GM23338 (cell line): ENCODE measurements around the gene SKOR1. TPM values are rescaled to one million over a fixed set of nuclear protein-coding genes. Genes with fewer than 3 reads are reported as not detected.

Experiments used
- ATAC-seq: fragments of 200-7000 bp; cut with Tn5 transposase; 3 replicates; pipeline ENCODE4 v1.9.1; 2020
- DNase-seq: peaks from one replicate; pipeline ENCODE4 v3.0.0-alpha.2; 2015; ENCODE audit warnings: low spot score
- H2AFZ ChIP-seq: fragments of 200-600 bp; sonication (generic); 2 replicates; pipeline ENCODE4 v1.8.0; 2016; ENCODE audit warnings: antibody characterized with exemption, mild to moderate bottlenecking, moderate library complexity
- H3F3A ChIP-seq: fragments of 200-600 bp; sonication (generic); replicated peaks from 2 replicates; pipeline ENCODE4 v1.8.0; 2017; ENCODE audit warnings: antibody characterized with exemption, mixed run types, low read depth
- H3K27ac ChIP-seq: fragments of 200-600 bp; sonication (generic); 2 replicates; pipeline ENCODE4 v1.6.1; 2016; ENCODE audit warnings: low read depth
- H3K27me3 ChIP-seq: fragments of 200-600 bp; sonication (generic); 2 replicates; pipeline ENCODE4 v1.8.0; 2016; ENCODE audit warnings: mild to moderate bottlenecking, mixed run types, moderate library complexity; ENCODE audit not compliant: insufficient read depth
- H3K36me3 ChIP-seq: fragments of 200-600 bp; sonication (generic); 2 replicates; pipeline ENCODE4 v1.8.0; 2016; ENCODE audit warnings: mild to moderate bottlenecking; ENCODE audit not compliant: insufficient read depth
- H3K4me1 ChIP-seq: fragments of 200-600 bp; sonication (generic); 2 replicates; pipeline ENCODE4 v1.8.0; 2016; ENCODE audit warnings: mild to moderate bottlenecking, moderate library complexity; ENCODE audit not compliant: insufficient read depth
- H3K4me2 ChIP-seq: fragments of 200-600 bp; sonication (generic); 2 replicates; pipeline ENCODE4 v1.7.1; 2017; ENCODE audit warnings: mixed run types
- H3K4me3 ChIP-seq: fragments of 200-600 bp; sonication (generic); 2 replicates; pipeline ENCODE4 v1.6.1; 2016; ENCODE audit warnings: mixed run types
- H3K79me2 ChIP-seq: fragments of 200-600 bp; sonication (generic); replicated peaks from 2 replicates; pipeline ENCODE4 v1.8.0; 2017; ENCODE audit warnings: mild to moderate bottlenecking; ENCODE audit not compliant: insufficient read depth
- H3K9me2 ChIP-seq: fragments of 200-600 bp; sonication (generic); 2 replicates; pipeline ENCODE4 v1.8.0; 2017; ENCODE audit not compliant: insufficient read depth
- H4K20me1 ChIP-seq: fragments of 200-600 bp; sonication (generic); replicated peaks from 2 replicates; pipeline ENCODE4 v1.8.0; 2017; ENCODE audit warnings: mild to moderate bottlenecking; ENCODE audit not compliant: insufficient read depth
- H3K27ac Mint-ChIP-seq: 2 replicates; pipeline ENCODE4 v1.8.0; 2020; ENCODE audit warnings: inconsistent platforms, mild to moderate bottlenecking, moderate library complexity, mixed read lengths
- H3K27me3 Mint-ChIP-seq: 3 replicates; pipeline ENCODE4 v1.8.0; 2022; ENCODE audit warnings: low read depth, mild to moderate bottlenecking, moderate library complexity, mixed read lengths, inconsistent platforms; ENCODE audit not compliant: insufficient read depth, poor library complexity
- H3K36me3 Mint-ChIP-seq: 3 replicates; pipeline ENCODE4 v1.8.0; 2021; ENCODE audit warnings: low read depth, mild to moderate bottlenecking, inconsistent platforms, moderate library complexity, mixed read lengths
- H3K4me1 Mint-ChIP-seq: 3 replicates; pipeline ENCODE4 v1.8.0; 2020; ENCODE audit warnings: mild to moderate bottlenecking, inconsistent platforms, mixed read lengths
- H3K4me3 Mint-ChIP-seq: 3 replicates; pipeline ENCODE4 v1.8.0; 2021; ENCODE audit warnings: moderate library complexity, mild to moderate bottlenecking, inconsistent platforms, mixed read lengths
- H3K9me3 Mint-ChIP-seq: 3 replicates; pipeline ENCODE4 v1.8.0; 2020; ENCODE audit warnings: moderate library complexity, mild to moderate bottlenecking, inconsistent platforms, mixed read lengths
- EZH2phosphoT487 ChIP-seq: fragments of 200-600 bp; sonication (generic); IDR thresholded peaks from one replicate; pipeline ENCODE4 v1.8.1; 2018; ENCODE audit warnings: antibody characterized with exemption; ENCODE audit not compliant: unreplicated experiment
- POLR2AphosphoS5 ChIP-seq: IDR thresholded peaks from 2 replicates; pipeline ENCODE4 v1.6.1; 2016; ENCODE audit warnings: antibody characterized with exemption, low read depth
- polyA plus RNA-seq: library from polyadenylated mRNA; unstranded; fragments of >200 nt; fragmentation: Nextera tagmentation; extraction: Ambion mirVana; gene quantifications from 2 replicates; pipeline ENCODE4 v1.2.1, GENCODE V29; 2016
- total RNA-seq: library from RNA; depleted of rRNA; stranded (reverse); fragments of >200 nt; shearing (Covaris generic); gene quantifications from 2 replicates; pipeline ENCODE4 v1.2.3, GENCODE V29; 2014
- TF ChIP-seq, protein P1 (sequence below): fragments of 250-450 bp; sonication (Bioruptor Pico); IDR thresholded peaks from 2 replicates; pipeline ENCODE4 v1.5.0; 2020; ENCODE audit warnings: mild to moderate bottlenecking, moderate library complexity
- TF ChIP-seq, protein P2 (sequence below): IDR thresholded peaks from 2 replicates; pipeline ENCODE4 v1.6.1; 2016; ENCODE audit warnings: antibody characterized with exemption

The SKOR1 gene
- total and polyA plus RNA-seq, 2 experiments from 2014 or later = 0.17 TPM; not detected in 1

DNA sequence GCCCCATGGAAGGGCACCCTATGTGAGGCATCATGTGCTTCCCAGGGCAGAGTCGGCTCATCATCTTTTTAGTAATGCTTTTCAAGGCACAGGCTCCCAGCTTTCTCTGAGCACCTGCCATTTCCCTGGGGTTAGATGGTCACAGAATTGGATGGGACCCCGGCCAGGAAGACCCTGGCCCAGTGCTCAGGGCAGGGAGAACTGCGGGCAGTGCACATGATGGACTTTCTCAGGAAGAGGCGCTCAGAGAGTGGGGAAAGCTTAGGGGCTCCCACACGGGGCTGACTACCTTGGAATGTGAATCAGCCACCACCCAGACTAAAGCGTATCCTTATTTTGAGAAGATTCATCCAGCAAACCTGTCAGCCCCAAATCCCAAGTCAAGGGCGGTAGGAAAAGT is 16.5 kb upstream of the SKOR1 start (continued):
- TF ChIP-seq, protein P1, sequence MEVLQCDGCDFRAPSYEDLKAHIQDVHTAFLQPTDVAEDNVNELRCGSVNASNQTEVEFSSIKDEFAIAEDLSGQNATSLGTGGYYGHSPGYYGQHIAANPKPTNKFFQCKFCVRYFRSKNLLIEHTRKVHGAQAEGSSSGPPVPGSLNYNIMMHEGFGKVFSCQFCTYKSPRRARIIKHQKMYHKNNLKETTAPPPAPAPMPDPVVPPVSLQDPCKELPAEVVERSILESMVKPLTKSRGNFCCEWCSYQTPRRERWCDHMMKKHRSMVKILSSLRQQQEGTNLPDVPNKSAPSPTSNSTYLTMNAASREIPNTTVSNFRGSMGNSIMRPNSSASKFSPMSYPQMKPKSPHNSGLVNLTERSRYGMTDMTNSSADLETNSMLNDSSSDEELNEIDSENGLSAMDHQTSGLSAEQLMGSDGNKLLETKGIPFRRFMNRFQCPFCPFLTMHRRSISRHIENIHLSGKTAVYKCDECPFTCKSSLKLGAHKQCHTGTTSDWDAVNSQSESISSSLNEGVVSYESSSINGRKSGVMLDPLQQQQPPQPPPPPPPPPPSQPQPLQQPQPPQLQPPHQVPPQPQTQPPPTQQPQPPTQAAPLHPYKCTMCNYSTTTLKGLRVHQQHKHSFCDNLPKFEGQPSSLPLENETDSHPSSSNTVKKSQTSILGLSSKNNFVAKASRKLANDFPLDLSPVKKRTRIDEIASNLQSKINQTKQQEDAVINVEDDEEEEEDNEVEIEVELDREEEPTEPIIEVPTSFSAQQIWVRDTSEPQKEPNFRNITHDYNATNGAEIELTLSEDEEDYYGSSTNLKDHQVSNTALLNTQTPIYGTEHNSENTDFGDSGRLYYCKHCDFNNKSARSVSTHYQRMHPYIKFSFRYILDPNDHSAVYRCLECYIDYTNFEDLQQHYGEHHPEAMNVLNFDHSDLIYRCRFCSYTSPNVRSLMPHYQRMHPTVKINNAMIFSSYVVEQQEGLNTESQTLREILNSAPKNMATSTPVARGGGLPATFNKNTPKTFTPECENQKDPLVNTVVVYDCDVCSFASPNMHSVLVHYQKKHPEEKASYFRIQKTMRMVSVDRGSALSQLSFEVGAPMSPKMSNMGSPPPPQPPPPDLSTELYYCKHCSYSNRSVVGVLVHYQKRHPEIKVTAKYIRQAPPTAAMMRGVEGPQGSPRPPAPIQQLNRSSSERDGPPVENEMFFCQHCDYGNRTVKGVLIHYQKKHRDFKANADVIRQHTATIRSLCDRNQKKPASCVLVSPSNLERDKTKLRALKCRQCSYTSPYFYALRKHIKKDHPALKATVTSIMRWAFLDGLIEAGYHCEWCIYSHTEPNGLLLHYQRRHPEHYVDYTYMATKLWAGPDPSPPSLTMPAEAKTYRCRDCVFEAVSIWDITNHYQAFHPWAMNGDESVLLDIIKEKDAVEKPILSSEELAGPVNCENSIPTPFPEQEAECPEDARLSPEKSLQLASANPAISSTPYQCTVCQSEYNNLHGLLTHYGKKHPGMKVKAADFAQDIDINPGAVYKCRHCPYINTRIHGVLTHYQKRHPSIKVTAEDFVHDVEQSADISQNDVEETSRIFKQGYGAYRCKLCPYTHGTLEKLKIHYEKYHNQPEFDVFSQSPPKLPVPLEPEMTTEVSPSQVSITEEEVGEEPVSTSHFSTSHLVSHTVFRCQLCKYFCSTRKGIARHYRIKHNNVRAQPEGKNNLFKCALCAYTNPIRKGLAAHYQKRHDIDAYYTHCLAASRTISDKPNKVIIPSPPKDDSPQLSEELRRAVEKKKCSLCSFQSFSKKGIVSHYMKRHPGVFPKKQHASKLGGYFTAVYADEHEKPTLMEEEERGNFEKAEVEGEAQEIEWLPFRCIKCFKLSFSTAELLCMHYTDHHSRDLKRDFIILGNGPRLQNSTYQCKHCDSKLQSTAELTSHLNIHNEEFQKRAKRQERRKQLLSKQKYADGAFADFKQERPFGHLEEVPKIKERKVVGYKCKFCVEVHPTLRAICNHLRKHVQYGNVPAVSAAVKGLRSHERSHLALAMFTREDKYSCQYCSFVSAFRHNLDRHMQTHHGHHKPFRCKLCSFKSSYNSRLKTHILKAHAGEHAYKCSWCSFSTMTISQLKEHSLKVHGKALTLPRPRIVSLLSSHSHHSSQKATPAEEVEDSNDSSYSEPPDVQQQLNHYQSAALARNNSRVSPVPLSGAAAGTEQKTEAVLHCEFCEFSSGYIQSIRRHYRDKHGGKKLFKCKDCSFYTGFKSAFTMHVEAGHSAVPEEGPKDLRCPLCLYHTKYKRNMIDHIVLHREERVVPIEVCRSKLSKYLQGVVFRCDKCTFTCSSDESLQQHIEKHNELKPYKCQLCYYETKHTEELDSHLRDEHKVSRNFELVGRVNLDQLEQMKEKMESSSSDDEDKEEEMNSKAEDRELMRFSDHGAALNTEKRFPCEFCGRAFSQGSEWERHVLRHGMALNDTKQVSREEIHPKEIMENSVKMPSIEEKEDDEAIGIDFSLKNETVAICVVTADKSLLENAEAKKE = no peak
- TF ChIP-seq EZH2phosphoT487 = no peak

GRCh38 chr15:67809441-67809840 is 15.9 kb upstream of the SKOR1 start:
- Histone ChIP-seq H3K27me3 (no peaks in the 10 kb centered on the region), H3K36me3 (no peaks in the 10 kb centered on the region), H4K20me1 (no peaks in the 10 kb centered on the region), H3K4me1 (peaks cover 7% of the 10 kb centered on the region), H3K4me3 (no peak overlapping the region), H3K79me2 (no peaks in the 10 kb centered on the region), H3K9me2 (no peaks in the 10 kb centered on the region), H3K27ac (no peak overlapping the region), H3F3A (no peaks in the 10 kb centered on the region), H3K4me2 (no peak overlapping the region), H2AFZ (no peak overlapping the region)
- ATAC-seq (no peak), DNase-seq (no peak)
- H3K27ac Mint-ChIP-seq = no peak overlapping the region
- H3K36me3 Mint-ChIP-seq = no peaks in the 10 kb centered on the region; the same call in 2 of the 3 replicates
- H3K4me1 Mint-ChIP-seq = peaks cover 34% of the 10 kb centered on the region
- no peaks in the 10 kb centered on the region for H3K9me3 Mint-ChIP-seq
- no peak overlapping the region for H3K4me3 Mint-ChIP-seq
- H3K27me3 Mint-ChIP-seq = peaks cover 23% of the 10 kb centered on the region
- TF ChIP-seq, protein P2, sequence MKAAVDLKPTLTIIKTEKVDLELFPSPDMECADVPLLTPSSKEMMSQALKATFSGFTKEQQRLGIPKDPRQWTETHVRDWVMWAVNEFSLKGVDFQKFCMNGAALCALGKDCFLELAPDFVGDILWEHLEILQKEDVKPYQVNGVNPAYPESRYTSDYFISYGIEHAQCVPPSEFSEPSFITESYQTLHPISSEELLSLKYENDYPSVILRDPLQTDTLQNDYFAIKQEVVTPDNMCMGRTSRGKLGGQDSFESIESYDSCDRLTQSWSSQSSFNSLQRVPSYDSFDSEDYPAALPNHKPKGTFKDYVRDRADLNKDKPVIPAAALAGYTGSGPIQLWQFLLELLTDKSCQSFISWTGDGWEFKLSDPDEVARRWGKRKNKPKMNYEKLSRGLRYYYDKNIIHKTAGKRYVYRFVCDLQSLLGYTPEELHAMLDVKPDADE = no peak
- TF ChIP-seq EZH2phosphoT487 (no peak), POLR2AphosphoS5 (no peak)
